Fibroblast of the aortic adventitia (primary cell): Measurements from ENCODE around the gene NFIX. TPM values are rescaled to one million over a fixed set of nuclear protein-coding genes. Genes with fewer than 3 reads are reported as not detected.

Experiments
- DNase-seq: peaks from one replicate; pipeline ENCODE4 v3.0.0-alpha.2; 2010; ENCODE audit warnings: low read depth
- H3K4me3 ChIP-seq: 2 replicates; pipeline ENCODE4 v1.5.1; 2011; ENCODE audit warnings: low read depth, mild to moderate bottlenecking, control low read depth, low read length, moderate library complexity
- total RNA-seq: library from RNA; depleted of rRNA; stranded (reverse); fragments of >200 nt; gene quantifications from 2 replicates; pipeline ENCODE4 v1.2.3, GENCODE V29; 2012; ENCODE audit warnings: low replicate concordance
- TF ChIP-seq, protein P1 (sequence below): IDR thresholded peaks from 2 replicates; pipeline ENCODE4 v1.5.1; 2011; ENCODE audit warnings: mild to moderate bottlenecking, low read length, control low read depth, inconsistent platforms; ENCODE audit not compliant: insufficient read depth

NFIX gene
- total RNA-seq, 1 donor, result 160 TPM

DNA sequence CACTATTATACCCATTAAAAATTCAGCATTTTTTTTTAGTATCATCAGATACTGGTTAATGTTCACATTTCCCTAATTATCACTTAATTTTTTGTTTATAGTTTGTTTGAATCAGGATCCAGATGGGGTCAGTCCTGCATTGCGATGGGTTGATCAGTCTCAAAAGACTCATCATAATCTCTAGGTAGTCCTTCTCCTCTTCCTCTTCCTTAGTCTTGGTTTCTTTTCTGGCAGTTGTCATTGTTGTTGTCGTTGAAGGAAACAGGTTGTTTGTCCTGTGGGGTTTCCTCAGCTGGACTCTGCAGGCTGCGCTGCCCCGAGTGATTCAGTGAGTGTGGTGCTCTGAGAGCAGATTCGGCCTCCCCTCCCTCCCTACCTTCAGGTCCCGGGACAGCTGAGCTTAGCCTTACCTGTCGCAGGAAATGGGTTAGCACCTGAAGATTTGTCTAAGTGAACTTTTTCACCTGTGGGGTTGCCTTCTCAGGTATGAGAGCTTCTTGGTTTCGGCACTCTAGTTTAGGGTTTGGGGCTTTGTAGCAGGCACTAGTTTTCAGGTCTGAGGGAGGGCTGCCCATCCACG, 34.1 kb downstream of the NFIX start:
- H3K4me3 ChIP-seq, result peak overlapping the region; percentile 28
- no peak for DNase-seq
- TF ChIP-seq, protein P1, sequence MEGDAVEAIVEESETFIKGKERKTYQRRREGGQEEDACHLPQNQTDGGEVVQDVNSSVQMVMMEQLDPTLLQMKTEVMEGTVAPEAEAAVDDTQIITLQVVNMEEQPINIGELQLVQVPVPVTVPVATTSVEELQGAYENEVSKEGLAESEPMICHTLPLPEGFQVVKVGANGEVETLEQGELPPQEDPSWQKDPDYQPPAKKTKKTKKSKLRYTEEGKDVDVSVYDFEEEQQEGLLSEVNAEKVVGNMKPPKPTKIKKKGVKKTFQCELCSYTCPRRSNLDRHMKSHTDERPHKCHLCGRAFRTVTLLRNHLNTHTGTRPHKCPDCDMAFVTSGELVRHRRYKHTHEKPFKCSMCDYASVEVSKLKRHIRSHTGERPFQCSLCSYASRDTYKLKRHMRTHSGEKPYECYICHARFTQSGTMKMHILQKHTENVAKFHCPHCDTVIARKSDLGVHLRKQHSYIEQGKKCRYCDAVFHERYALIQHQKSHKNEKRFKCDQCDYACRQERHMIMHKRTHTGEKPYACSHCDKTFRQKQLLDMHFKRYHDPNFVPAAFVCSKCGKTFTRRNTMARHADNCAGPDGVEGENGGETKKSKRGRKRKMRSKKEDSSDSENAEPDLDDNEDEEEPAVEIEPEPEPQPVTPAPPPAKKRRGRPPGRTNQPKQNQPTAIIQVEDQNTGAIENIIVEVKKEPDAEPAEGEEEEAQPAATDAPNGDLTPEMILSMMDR, result no peak

GRCh38 chr19:13029893-13030292, 34.6 kb downstream of the NFIX start:
- TF ChIP-seq, protein P1, result peak; percentile 56
- DNase-seq, result peak; percentile 50
- peak overlapping the region; percentile 28 for H3K4me3 ChIP-seq

- peak; percentile 62 for DNase-seq
- TF ChIP-seq, protein P1, result no peak
- peak overlapping the region; percentile 33 for H3K4me3 ChIP-seq
These were observed 36.8 kb downstream of the NFIX start for GRCh38 chr19:13031917-13032623.

GRCh38 chr19:13032837-13033236, 37.6 kb downstream of the NFIX start:
- DNase-seq, result no peak
- TF ChIP-seq, protein P1, result no peak

GRCh38 chr19:13033244-13033643, 38.0 kb downstream of the NFIX start:
- TF ChIP-seq, protein P1, result peak; percentile 36
- H3K4me3 ChIP-seq, result no peak overlapping the region
- DNase-seq, result no peak

More at GRCh38 chr19:13032837-13033236, 37.6 kb downstream of the NFIX start:
- no peak overlapping the region for H3K4me3 ChIP-seq

GRCh38 chr19:13033819-13034611, 38.7 kb downstream of the NFIX start:
- H3K4me3 ChIP-seq, result peak overlapping the region; percentile 31
- TF ChIP-seq, protein P1, result peak; percentile 94
- DNase-seq, result peak; percentile 84
